NCI-H1694 (cell line): ENCODE data around the gene TMEM106A.
"Not testable (repeated sequence)": the region's sequence is repeated elsewhere in the genome, so short reads cannot be mapped to it uniquely, and the experiment has no call there.

Experiments
- DNase-seq: peaks from one replicate; lab custom pipeline; 2025; lab: John Stamatoyannopoulos, UW

Gene TMEM106A

GRCh38 chr17:43211480-43212402 is at the start of gene TMEM106A:
Gene TMEM106A, plus strand, starts transcription at chr17:43211875. Its CDS starts 1,167 bp downstream, at chr17:43213042.
- peak; percentile 58 for DNase-seq

- DNase-seq, result not testable (repeated sequence)
Observed at GRCh38 chr17:43165971-43166370, 45.7 kb upstream of the TMEM106A start.

GRCh38 chr17:43169561-43170139 is 42.0 kb upstream of the TMEM106A start:
- no peak for DNase-seq

GRCh38 chr17:43170140-43170765 is 41.4 kb upstream of the TMEM106A start:
- DNase-seq, result peak; percentile 94

- DNase-seq, result peak; percentile 99
Observed at GRCh38 chr17:43170766-43171585, 40.7 kb upstream of the TMEM106A start, which contains the start of gene NBR1. Gene NBR1, plus strand, starts transcription at chr17:43171214. Its CDS starts 4,586 bp downstream, at chr17:43175800.

- peak; percentile 44 for DNase-seq
Observed at GRCh38 chr17:43171586-43172487, 39.8 kb upstream of the TMEM106A start.

GRCh38 chr17:43175213-43176118 is 36.2 kb upstream of the TMEM106A start:
- no peak for DNase-seq

GRCh38 chr17:43176119-43176570 is 35.5 kb upstream of the TMEM106A start:
- DNase-seq, result no peak

GRCh38 chr17:43183921-43184320 is 27.8 kb upstream of the TMEM106A start:
- DNase-seq, result no peak

GRCh38 chr17:43186656-43187055 is 25.0 kb upstream of the TMEM106A start:
- not testable (repeated sequence) for DNase-seq

GRCh38 chr17:43193251-43193650 is 18.4 kb upstream of the TMEM106A start:
- DNase-seq, result no peak

GRCh38 chr17:43199633-43200032 is 12.0 kb upstream of the TMEM106A start:
- no peak for DNase-seq

GRCh38 chr17:43200127-43200526 is 11.5 kb upstream of the TMEM106A start:
- no peak for DNase-seq

- DNase-seq, result not testable (repeated sequence)
Observed at GRCh38 chr17:43203013-43203412, 8.7 kb upstream of the TMEM106A start.

- no peak for DNase-seq
Observed at GRCh38 chr17:43210576-43210975, 1.1 kb upstream of the TMEM106A start.

- no peak for DNase-seq
Observed at GRCh38 chr17:43211123-43211479, 574 bp upstream of the TMEM106A start.

- DNase-seq, result no peak
Observed at GRCh38 chr17:43212641-43213490, 1.2 kb downstream of the TMEM106A start.

- no peak for DNase-seq
Observed at GRCh38 chr17:43213545-43213944, 1.9 kb downstream of the TMEM106A start.

- no peak for DNase-seq
Observed at GRCh38 chr17:43215341-43215740, 3.7 kb downstream of the TMEM106A start.
